CD4-positive, alpha-beta T cell treated with Interleukin-6 at 100 ng/mL for 8 hours (primary cell): Measurements from ENCODE around the gene PPIF.

Experiments used
- DNase-seq: peaks from one replicate; pipeline ENCODE4 v3.0.0-alpha.2; 2020; ENCODE audit warnings: mixed read lengths, low spot score

Gene PPIF

DNA sequence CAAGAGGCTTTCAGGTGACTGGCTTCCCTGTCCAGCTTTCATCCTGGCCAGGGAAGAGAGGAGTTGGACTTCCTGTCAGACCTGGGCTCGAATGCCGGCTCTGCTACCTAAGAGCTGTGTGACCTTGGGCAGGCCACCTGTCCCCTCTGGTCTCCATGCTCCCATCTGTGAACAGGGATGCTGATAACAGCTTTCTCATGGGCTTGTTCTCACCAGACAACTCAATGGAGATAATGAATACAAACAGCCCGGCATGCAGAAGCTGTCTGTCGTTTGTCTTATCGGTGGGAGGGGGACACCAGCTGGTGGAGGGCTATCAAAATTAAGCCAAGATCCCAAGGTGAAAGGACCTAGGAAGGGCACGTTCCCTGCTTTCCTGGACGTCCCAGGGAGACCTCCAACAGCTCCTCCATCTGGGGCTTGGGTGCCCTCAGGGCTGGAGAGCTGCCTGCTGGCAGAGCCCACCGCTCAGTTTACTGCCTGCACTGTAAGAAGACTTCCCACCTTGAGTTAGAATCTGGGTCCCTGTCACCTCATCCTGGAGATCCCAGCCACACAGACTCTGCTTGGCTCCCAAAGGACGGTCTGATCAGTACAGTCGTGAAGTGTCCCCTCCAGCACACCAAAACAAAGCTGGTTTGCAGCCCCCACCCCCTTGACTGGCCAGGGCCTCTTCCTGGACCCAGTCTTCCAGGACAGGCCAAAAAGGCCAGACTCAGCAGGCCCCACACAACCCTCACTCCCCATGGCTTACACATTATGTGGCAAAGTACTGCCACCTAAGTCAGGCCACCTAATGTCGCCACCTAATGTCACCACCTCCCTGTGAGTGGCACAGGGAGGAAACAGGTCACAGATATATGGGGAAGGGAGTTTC, 40.9 kb downstream of the PPIF start:
- DNase-seq: no peak

DNA sequence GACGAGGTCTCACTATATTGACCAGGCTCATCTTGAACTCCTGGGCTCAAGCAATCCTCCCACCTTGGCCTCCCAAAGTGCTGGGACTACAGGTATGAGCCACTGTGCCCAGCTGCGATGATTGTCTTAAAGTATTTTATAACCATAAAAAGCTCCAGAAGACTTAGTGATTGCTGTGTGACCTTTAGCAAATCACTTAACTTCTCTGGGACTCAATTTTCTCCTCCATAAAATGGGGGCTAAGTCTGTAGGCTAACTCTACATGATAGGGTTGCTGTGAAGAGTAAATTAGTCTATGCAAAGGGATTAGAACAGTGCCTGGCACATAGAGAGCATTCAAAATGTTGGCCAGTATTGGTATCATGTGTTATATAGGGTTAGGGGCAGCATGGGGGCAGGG, 42.8 kb downstream of the PPIF start:
- DNase-seq: no peak

DNA sequence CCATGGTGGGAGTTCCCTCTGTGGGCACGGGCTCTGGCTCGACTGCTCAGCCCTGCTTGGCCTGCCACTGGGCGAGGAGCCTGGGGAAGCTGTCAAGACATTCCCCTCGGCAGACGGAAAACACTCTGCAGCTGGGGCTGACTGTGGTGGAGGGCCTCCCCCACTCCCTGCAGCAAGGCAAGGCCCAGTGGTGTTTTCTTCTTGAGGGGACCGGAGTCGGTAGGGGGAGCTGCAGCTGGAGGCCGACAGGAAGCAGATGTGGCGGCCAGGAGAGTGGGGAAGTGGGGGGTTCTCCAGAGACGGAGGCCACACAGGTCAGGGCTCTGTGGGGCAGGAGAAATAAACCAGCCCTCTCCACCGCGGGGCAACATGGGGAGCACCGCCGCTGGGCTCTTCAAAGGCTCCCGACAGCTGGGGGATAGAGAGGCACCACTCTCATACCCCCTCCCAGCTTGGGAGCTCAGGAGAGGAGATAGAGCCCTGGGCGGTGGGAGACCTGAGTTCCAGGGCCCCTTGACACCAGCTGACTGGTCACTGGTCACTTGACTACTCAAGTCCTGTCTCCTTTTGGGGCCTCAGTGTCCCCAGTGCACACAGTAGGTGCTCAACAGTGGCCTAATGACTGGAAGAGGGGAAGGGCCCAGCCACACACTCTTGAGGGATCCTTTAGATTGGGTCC, 43.4 kb downstream of the PPIF start:
- DNase-seq: no peak

DNA sequence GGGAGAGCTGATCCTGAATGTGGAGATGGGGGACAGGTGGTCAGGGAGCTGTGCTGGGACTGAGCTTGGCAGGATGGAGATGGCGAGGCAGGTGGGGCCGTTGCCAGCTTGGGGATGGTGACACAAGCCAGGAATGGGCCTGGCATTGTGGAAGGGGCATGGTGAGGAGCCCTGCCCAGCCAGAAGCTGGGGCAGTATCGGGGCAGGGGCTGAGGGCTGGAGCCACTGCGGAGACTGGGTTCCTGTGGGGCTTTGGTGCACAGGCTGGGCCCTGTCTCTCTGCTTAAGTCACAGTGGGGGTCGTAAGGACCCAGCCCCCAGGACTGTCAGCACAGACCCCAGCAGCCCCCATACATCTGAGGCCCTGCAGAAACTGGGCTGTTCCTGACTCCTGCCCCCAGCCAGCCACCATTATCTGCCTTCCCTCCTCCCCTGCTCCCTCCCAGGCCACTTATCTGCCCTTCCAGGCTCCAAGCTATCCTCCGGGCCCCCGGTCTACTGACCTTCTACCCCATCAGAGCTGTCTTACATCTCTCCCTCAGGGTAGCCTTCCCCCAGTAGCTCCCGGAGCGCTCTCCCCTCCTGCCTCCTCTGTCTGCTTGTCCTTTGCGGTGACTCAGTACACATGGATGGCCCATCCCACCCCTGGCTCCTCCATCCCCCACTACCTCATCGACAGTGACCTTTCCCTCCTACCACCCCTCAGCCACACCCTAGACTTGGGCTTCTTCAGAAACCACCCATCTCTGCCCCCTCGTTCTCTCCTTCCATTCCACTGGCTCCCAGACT, 44.2 kb downstream of the PPIF start:
- no peak for DNase-seq

DNA sequence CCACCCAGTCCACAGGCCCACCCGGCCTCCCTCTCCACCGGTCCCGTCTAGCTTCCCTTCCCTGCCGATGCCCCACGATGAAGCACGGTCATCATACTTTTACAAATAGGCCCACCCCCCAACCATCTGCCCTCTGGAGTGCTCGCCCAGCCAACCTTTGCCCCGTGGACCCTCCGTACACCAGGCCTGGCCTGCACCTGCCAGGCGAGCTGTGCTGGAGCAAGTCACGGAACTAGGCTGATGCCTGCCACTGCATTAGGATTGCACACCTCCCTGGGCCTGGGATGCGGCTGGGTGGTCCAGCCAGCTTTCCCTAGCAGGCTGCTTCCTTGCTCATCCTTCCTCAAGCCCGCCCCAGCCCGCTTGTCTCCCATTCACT, 44.7 kb downstream of the PPIF start:
- no peak for DNase-seq

DNA sequence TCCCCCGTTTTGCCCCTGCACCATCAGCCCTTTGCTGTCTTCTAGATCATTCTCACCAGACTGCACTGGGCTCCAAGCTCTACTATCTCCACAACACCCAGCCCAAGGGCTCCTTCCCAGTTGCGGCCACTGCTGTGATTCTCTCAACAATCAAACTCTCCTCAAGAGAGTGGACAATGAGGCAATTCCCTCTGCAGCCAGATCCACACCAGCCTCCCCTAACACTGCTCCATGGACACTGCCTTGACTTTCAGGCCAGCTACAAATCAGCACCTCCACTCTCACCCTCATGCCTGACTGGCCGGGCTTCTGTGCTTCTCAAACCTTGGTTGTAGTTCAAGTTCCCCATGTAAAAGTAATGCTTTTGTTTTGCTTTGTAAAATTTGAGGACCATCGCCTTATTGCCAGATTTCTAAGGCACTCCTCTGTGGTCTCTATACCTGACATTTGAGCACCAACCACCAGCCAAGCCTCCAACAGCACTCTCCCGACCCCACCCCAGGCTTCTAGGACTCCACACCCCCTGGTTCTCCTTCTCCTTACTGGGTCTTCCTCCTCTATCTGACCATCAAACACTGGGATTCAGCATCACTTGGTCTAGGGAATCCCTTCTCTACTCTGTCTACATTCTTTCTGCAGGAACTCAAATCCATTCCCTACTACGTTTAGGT, 45.4 kb downstream of the PPIF start:
- no peak for DNase-seq

DNA sequence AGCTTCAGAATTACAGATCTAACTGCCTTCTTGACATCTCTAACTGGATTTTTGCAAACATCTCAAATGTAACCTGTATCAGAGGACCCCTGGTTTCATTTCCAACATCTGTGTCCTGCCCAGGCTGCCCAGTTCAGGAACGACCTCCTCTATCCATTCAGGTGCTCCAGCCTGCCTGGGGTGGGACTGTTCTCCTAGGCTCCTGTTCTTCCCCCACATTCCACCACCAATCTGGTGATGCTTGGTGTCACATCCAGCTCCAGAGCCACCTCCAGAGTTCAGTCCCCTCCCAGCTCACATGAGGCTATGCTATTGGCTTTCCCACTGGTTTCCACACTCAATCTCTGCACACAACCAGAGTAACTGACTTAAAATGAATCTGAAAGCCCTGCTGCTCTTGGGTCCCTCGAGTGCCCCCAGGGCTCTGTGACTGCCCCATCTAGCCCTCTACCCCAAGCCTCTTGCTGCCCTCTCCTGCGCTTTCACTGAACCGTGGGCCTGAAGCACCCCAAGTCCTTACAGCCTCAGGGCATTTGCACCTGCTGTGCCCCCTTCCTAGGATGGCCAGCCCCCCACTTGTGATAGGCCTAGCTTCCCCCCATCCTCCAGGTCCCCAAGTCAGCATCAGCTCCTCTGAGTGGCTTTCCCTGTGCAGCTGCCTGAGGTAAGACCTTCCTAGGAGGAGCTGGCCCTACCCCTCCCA, 46.1 kb downstream of the PPIF start:
- no peak for DNase-seq

DNA sequence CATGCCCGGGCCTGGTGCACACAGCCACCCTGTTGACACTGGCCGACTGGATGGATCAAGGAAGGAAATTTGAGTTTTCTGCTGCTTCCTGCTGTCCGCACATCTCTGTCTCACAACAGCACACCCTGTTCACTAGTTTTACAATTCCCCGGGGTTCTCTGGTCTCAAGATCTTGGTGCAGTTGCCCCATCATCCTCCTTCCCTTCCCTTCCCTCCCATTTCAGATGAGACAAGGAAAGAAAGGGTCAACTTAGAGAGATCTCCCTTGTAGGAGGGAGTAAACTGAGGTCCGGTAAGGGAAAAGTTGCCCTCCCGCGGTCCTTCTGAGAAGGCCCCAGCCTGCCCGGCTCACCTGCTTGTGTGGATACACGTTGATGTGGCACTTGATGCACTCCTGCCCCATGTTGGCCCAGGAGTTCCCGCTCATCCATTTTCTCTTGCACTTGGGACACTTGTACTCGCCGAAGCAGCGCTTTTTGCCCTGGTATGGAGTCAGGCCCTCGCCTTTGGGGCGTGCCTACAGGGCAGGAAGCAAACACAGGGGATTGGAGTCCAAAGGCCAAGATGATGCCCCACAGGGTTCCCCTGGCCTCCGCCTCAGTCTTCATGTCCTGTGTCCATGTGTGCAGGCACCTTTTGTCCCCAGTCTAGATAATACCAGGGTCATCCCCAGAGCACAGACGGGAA, 46.8 kb downstream of the PPIF start:
- DNase-seq: no peak

DNA sequence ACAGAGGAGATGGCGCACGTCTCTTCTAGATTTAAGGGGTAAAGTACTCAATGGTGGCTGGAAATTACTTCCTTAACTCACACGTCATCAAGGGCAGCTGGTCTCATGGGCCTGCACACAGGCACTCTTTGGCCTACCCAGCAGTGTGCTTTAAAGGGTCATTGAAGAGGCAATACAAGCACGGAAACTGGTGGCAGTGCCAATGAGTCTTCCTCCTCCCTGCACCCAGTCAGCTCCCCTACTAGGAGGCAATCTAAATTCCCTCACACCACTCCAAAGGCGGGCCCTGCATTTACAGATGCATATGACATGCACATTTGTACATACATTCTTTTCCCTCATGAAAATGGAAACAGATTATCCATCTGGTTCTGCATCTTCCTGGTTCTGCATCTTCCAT, 47.4 kb downstream of the PPIF start:
- no peak for DNase-seq

DNA sequence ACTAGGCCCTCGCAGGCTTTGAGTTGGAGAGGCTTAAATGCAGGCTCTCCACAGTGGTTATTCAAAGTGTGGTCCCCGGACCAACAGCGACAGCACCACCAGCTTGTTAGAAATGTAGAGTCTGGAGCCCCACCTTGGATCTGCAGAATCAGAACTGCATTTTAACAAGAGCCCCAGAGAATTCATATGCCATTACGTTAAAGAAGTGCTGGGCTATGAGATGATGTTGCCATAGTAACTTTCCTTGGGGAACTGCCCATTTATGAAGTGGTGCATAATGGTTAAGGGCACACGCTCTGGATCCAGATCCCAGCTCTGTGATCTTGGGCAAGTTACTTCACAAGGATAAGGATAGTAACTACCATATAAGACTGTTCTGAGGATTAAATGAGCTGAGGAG, 49.3 kb downstream of the PPIF start:
- no peak for DNase-seq

DNA sequence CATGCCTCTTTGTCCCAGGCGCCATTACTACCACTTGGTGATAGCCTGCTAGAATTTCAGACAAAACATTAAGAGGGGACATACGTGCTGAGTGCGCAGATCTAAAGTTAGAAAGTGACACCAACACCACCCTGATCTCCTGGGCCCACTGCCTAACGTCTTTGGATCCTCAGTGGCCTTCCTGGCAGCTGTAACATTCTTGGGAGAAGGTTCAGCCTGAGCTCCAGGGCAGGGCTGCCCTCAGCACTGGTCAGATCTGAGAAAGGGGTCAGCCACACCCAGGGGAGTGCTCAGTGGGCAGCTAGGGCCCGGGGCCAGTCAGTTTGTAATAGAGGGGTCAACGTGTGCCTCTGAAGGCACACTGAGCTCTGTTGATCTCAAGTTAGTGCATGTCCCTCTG, 49.8 kb downstream of the PPIF start:
- no peak for DNase-seq

DNA sequence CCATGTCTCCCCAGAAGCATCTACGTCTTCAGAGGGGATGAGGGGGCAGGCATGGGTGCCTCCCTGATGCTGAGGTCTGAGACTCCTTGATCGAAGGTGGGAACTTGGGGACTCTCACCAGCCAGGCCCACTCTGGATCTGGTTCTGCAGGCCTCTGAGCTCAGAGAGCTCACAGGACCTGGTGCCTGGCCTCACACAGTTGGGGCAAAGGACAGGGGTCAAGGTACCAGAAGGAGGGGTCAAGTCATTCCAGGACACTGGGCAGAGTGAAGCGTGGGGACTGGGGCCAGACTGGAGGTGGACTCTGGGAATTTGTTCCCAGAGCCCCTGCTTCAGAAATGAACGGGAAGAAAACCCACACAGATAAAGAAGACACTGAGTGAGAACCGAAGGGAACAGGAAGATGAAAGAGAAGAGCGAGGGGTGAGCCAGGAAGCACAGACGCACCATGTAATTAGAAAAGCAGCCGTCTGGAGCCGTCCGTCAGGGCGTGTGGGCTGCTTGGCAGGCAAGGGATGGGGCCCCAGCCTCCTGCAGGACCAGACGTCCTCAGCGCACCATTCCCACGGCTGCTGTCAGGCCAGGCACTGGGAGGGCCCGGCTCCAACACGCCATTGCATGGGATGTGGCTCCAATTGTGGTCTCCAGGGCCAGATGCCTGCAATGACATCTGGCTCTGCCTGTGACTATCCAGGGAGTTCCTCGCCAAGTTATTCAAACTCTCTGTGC, 50.5 kb downstream of the PPIF start:
- no peak for DNase-seq

DNA sequence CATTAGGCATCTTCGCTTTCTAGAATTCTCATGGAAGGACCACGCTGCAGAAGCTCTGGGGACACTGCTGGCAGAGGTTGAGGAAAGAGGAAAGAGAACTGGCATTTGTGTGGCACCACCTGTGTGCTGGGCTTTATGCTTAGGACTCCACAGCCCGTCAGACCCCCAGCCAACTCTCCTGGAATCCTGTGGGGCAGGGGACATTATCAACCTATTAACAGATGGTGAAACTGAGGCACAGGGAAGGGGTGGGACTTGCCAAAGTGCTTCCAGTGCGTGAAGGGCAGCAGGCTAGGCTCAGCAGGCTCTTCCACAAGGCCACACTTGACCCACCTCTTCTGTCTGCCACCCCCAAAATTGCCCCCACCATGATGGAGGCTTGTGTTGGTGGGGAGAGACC, 51.4 kb downstream of the PPIF start:
- no peak for DNase-seq

DNA sequence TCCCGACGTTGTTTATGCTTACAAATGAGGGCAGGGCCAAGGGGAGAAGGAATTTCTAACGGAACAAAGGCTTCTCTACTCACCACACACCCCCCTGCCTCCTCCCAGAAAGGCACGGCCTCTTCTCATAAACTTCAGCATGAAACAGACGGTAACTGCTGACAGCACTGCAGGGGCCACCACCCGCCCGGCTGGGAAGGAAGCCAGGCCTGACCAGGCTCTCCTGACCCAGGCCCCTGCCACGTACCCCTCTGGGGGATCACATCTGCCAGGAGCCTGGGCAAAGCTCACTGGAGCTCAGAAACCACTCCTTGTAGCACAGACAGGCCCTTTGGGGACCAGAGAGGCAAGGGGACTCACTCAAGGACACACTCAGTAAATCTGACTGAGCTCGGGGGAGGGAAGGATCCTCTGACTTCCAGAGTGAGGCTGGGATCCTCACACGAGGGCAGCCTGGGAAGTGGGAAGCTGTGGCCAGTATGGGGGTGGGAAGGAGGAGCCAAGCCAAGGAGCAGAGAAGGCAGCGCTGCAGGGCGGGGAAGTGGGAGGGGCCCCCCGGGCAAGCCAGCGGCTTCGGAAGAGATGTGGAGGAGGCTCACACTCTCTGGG, 52.1 kb downstream of the PPIF start:
- DNase-seq: no peak

DNA sequence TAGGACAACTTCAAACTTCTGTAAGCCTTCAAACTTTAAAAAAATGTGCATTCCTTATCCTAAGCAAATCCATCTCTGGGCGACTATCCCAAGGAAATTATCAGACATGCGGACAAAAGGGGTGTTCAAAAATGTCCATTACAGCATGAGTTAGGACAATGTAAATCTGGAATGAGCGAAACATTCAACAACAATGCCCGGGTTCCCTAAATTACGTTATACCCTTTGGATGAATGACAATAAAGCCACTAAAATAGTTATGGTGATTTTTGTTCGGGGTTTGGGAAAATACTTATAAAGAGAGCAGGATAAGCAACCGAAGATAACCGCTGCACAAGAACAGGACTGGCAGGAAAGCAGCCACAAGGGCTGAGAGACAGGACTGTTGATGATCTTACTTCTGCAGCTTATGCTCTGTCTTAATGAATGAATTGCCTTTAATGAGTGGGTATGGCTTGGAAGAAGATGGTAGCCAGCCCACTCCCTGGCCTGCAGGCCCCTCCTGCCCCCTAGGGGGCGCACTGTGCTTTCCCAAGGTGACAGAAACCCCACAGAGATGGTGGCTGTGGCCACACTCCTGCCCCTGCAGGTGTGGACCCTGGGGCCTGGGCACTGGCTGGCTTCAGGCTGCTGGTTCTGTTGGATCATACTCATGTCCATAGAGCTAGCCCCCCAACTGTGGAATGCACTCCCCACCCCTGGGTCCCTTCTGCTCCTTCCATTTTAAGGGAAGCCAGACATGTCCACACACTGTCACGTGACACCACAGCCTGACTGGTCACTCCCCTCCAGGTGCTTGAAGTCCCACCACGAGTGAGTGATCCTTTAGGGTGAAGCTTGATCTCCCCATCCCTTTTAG, 53.1 kb downstream of the PPIF start:
- DNase-seq: peak; percentile 32

DNA sequence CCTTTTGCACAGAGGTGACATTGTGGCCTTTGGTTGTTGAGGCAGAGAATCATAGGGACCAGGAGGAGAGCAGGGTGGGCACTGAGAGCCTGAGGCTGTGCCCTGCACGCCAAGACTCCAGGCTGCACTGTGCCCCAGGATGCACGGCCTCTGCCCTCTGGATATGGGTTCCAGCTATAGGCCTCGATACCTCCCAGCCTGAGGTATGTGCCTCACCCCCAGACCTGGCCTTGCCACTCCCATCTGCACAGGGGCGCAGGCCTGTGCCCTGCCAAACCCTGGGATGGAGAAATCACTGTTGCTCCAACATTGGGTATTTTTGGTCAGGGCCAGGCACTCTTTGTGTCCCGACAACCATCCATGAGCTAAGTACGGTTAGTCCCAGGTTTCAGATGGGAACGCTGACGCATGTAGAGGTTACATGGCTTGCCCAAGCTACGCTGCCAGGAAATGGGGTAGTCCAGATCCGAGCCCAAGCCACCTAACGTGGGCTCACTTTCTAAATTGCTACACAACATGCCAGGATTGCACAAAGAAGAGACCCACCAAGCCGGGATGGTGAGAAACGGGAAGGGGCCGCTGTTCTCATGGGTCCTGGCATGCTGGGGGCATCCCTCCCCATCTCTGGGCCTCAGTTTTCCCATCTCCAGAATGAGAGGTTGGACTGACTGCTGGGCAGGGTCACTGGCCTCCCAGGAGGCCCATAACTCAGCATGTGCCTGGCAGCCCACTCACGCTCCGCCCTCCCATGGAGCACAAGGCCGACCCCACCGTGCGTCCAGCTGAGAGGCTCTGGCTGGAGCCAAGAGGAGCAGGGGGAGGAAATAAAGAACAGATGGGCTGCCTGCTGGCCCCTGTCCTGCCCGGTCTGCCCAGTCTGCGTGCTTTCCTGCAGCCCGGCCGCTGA, 54.0 kb downstream of the PPIF start:
- no peak for DNase-seq

DNA sequence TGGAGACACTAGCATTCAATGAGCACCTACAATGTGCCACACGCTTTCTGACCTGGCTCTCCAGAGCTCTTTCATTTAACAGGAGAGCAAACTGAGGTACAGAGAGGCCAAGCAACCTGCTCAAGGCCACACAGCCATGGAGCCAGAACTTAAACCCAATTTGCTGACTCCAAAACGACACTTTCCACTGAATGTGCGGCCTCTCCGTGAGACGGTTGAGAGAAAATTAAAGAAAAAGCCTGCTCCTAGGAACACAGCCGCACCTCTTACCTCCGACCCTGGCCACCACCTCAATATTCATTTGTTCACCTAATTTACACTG, 55.3 kb downstream of the PPIF start:
- DNase-seq: no peak

DNA sequence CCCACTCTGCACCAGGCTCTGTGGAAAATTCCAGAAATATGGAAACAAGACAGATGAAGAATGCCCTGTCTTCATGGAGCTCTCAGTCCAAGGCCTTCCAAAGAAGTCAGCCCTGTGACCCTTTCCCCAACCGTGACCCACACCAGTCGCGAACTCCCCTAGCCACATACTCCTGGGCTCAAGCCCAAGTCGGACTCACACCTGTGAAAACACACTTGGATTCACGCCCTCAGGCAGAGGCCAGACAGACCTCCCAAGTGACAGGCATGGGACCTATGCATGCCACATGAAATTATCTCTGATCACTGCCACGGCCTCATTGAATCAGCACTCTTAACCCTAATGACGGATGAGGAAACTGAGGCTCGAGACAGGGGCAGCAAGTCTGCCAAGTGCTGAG, 55.7 kb downstream of the PPIF start:
- no peak for DNase-seq
